Gastrocnemius medialis (tissue), 4 donors: ENCODE data around the gene OAF. TPM values are rescaled to one million over a fixed set of nuclear protein-coding genes. Genes with fewer than 3 reads are reported as not detected.

Experiments used
- ATAC-seq, 2 donors: fragments of 150-250 bp; one replicate each; pipeline ENCODE4 v1.9.1; 2016
- DNase-seq, 2 donors: peaks; one replicate each; pipeline ENCODE4 v3.0.0-alpha.2; 2019
- H3K27ac ChIP-seq, 4 donors: fragments of 200-600 bp; sonication (generic); 1 replicate in 1 of 4; 2 replicates in 3 of 4; pipeline ENCODE4 v1.5.1; 2016 to 2018; ENCODE audit warnings: mild to moderate bottlenecking in 2 of 4, moderate library complexity in 1 of 4
- H3K27me3 ChIP-seq, 3 donors: fragments of 200-600 bp; sonication (generic) in 2 of 3; 1 replicate in 1 of 3; 2 replicates in 2 of 3; pipeline versions ENCODE4 v1.5.1 to v1.6.0; 2016 to 2019; ENCODE audit warnings: mild to moderate bottlenecking in 1 of 3, moderate library complexity in 1 of 3
- H3K36me3 ChIP-seq, 2 donors: fragments of 200-600 bp; sonication (generic) in 1 of 2; one replicate each; pipeline ENCODE4 v1.5.1; 2017 to 2018
- H3K4me1 ChIP-seq, 2 donors: fragments of 200-600 bp; sonication (generic) in 1 of 2; one replicate each; pipeline ENCODE4 v1.5.1; 2016 to 2017; ENCODE audit warnings: mild to moderate bottlenecking in 2 of 2
- H3K4me3 ChIP-seq, 4 donors: fragments of 200-600 bp; sonication (generic) in 3 of 4; 1 replicate in 1 of 4; 2 replicates in 3 of 4; pipeline ENCODE4 v1.5.1; 2016 to 2019; ENCODE audit warnings: mild to moderate bottlenecking in 2 of 4
- H3K9me3 ChIP-seq, 3 donors: fragments of 200-600 bp; sonication (generic) in 2 of 3; 1 replicate in 1 of 3; 2 replicates in 2 of 3; pipeline ENCODE4 v1.5.1; 2016 to 2019
- POLR2A ChIP-seq, 2 donors: fragments of 450-650 bp; IDR thresholded peaks; one replicate each; pipeline ENCODE4 v1.6.1; 2017; ENCODE audit warnings: antibody characterized with exemption in 2 of 2, mild to moderate bottlenecking in 2 of 2, moderate library complexity in 2 of 2
- in situ Hi-C, 4 donors: fragments of 200-750 bp; cut with MboI; loops; one replicate each; pipeline versions ENCODE4 v1.15.0 to v1.8.0; 2017; ENCODE audit warnings: low sequenced_read_pairs in 4 of 4
- intact Hi-C: fragments of 100-400 bp; cut with DNase I; formaldehyde crosslinking; loops from one replicate; pipeline ENCODE4 v1.15.1; 2023; ENCODE audit warnings: low total_unique reads
- total RNA-seq, 4 donors: library from RNA; depleted of rRNA; stranded (reverse); fragments of >200 nt; gene quantifications; one replicate each; pipeline versions ENCODE4 v1.1.0 to v1.2.3, GENCODE V29; 2016
- TF ChIP-seq, protein P1 (sequence below), 5 experiments: fragments of 450-650 bp in 3 of 5; fragments of 200-600 bp in 2 of 5; sonication (generic) in 2 of 5; IDR thresholded peaks in 4 of 5; conservative IDR thresholded peaks in 1 of 5; 1 replicate in 4 of 5; 2 replicates in 1 of 5; pipeline ENCODE4 v1.5.1; 2016 to 2019; ENCODE audit warnings: antibody characterized with exemption in 5 of 5, mild to moderate bottlenecking in 3 of 5, moderate library complexity in 3 of 5

OAF gene
- total RNA-seq, 4 donors from 2014 or later, result 8.7 to 17.5 (median 10.1) TPM

DNA sequence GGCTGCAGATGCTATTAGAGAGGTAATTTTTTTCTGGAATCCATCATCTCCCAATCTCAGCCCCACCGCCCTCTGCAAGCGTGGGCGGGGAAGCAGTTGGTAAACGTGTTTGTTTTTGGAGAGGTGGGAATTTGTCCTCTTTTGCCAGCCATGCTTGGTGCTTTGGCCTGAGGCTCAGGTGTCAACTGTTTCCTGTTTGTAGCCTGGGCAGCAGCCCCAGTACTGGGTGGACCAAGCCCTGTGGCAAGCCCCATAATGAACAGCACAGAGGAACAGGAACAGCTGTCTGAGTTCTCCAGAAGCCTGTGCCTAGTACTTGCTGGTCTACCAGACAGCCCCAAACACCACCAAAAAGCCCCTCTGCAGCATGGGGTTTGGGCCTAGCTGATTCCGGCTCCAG, 68.7 kb downstream of the OAF start:
- DNase-seq (no peak), ATAC-seq (no peak)
- Histone ChIP-seq H3K27me3 (no peaks in the 10 kb centered on the region), H3K27ac (no peak overlapping the region), H3K4me1 (peaks cover 0 to 8% of the 10 kb centered on the region in 2 donors), H3K36me3 (no peaks in the 10 kb centered on the region), H3K9me3 (no peaks in the 10 kb centered on the region), H3K4me3 (no peak overlapping the region)
- in situ Hi-C loops, result loop anchor here in 1 of 4 donors (25.0 kb wide), 1 partner anchor 617 kb away; no protein-coding TSS in a partner anchor
- intact Hi-C loops, result no loop called here
- TF ChIP-seq POLR2A (IDR thresholded peaks at IDR 0.05), result no peak
- TF ChIP-seq, protein P1, sequence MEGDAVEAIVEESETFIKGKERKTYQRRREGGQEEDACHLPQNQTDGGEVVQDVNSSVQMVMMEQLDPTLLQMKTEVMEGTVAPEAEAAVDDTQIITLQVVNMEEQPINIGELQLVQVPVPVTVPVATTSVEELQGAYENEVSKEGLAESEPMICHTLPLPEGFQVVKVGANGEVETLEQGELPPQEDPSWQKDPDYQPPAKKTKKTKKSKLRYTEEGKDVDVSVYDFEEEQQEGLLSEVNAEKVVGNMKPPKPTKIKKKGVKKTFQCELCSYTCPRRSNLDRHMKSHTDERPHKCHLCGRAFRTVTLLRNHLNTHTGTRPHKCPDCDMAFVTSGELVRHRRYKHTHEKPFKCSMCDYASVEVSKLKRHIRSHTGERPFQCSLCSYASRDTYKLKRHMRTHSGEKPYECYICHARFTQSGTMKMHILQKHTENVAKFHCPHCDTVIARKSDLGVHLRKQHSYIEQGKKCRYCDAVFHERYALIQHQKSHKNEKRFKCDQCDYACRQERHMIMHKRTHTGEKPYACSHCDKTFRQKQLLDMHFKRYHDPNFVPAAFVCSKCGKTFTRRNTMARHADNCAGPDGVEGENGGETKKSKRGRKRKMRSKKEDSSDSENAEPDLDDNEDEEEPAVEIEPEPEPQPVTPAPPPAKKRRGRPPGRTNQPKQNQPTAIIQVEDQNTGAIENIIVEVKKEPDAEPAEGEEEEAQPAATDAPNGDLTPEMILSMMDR (IDR thresholded peaks at IDR 0.05 in 4 of 5, conservative IDR thresholded peaks at IDR 0.05 in 1 of 5), result no peak

Other genes with a start within 250 kb of the OAF start
- 1 to 10 TPM in 1 of 4 donors, under 1 TPM in 2, not detected in 1; 0.65 to 2.9 (median 0.95) TPM for gene TRIM29, start 72.9 kb upstream of the OAF start, total RNA-seq
- not detected for gene POU2F3, start 29.1 kb downstream of the OAF start, total RNA-seq
- 1 to 10 TPM in 1 of 4 donors, under 1 TPM in 3; 0.27 to 1.0 (median 0.70) TPM for gene TLCD5, start 114.3 kb downstream of the OAF start, total RNA-seq
- 10 to 100 TPM; 52.9 to 77.3 (median 61.4) TPM for gene ARHGEF12, start 125.4 kb downstream of the OAF start, total RNA-seq